DMS79 treated with DMSO at 0.1 percent for 48 hours (cell line): Measurements from ENCODE around the gene IFFO2.
A peak's percentile ranks its signal among the peaks of the same experiment; 100 is the strongest.

Experiments used
- DNase-seq: peaks from one replicate; lab custom pipeline; 2025; lab: John Stamatoyannopoulos, UW

IFFO2 gene

DNA sequence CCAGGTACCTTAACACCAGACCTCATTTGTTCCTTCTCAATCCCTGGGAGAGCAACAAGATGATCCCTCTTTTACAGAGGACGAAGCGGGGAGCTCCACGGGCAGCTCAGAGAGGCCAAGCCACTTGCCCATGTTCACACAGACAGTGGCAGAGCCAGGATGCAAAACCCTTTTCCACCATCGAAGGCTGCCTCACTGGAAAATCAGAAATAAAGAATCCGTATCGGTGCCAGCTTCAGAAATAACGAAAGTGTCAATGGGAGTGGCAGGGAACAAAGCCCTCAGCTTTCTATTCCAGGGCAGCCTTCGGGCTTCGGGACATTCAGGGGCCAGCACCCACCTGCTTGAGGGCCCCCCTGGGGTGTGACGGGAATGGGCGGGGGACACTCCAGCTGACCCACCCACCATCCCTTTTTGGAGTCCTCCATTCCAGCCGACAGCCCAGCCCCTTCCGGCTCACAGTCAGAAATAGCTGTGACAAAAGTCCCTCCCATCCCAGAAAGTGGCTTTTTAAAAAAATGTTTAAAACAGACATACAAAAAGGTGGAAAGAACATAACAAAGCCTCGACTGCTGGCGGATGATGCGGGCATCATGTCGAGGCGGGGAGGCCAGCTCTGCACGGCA is 6.0 kb downstream of the IFFO2 start:
- DNase-seq, result no peak

DNA sequence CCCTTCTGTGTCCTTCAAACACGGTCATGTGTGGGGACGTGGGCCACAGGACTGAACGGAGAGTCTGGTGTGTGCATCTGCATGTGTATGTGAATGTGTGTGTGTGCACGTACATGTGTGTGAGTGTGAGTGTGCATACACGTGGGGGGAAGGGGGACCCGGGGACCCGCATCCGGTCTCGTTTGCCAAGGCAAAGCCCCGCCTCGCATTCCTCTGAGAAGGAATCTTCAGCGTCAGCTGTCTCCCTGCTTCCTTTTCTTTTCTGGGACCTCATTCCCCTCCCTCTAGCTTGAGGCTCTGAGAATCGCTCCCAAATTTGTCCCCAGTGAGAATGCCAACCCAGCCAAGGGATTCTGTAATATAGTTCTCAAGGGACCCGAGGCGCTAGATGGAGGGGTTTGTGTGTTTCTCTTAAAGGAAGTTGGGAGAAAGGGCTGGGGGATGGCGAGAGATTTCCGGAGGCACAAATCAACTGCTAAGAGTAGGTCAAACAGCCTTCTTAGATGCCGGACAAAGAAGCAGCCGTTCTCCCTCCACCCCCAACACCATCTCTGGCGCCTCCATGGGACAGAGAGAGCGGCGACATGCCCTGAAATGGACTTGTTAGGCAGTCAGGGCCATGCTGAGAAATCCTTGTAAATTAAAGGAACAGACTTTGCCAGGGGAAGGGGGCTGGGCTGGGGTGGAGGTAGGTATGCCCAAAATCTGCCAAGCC is 6.6 kb downstream of the IFFO2 start:
- DNase-seq, result no peak

DNA sequence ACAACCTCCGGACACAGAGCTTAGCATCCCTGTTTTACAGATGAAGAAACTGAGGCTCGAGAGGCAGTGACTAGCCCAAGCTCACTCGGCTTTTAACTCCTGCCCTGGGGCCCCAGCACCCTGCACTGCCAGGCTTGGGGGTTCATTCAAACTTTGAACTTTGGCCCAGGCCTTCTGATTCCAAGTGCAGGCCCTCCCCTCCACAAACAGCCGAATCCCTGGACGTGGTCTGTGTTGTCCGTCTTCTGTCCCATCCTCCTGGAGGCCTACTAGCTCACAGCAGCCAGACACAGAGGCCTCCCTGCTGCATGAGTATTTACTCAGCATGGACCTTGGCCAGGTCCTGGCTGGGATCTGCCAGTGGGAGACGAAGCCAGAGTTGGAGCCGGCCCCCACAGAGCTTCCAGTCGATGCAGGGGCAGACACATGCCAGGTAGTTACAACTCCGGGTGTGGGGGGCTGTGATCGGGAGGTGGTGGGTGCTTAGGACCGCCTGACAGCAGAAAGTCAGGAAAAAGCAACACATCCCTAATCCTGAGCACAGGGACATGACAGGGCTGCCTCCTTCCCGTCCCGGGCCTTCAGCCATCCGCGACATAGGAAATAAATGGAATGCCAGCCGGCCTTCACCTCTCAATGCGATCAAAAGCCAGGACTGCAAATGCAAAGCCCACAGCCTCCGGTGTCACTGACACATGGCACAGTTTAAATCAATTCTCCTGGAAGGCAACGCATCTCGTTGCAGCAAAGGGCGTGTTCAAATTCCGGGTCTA is 7.4 kb downstream of the IFFO2 start:
- DNase-seq, result no peak

DNA sequence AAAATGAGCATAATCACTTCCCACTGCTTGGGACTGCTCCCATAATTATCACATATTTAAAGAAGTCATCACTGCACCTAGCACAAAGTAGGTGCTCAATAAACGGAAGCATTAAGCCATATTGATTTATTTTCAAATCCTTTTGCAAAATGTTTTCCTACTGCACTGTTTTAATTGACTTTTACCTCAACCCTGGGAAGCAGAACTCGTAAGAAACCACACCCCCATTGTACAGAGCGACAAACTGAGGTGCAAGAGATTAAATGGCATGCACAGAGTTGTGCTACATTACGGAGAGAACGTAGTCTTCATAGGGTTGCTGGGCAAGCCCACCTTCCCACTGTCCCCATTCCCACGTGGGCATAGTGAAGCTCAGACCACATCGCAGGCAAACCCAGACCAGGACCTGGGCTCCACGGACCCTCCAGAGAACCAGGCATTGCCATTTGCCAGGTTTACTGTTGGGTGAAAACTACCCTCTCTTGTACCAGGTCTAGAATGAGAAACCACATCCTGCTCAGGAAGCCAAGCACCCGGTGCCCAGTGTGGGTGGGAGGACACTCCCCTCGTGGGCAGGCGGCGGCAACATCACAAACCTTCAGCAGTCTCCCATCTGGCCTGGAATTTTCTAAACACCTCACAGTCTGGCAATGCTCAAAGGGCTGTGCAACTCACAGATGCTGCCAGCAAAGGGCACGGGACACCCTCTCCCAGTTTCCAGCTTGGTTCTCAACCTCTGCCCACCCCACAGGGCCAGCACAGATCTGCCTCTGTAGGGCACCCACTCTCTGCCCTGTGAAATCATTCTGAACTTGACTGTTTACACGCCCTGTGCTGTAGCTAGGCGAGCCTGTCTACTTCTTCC is 8.2 kb downstream of the IFFO2 start:
- DNase-seq, result no peak

DNA sequence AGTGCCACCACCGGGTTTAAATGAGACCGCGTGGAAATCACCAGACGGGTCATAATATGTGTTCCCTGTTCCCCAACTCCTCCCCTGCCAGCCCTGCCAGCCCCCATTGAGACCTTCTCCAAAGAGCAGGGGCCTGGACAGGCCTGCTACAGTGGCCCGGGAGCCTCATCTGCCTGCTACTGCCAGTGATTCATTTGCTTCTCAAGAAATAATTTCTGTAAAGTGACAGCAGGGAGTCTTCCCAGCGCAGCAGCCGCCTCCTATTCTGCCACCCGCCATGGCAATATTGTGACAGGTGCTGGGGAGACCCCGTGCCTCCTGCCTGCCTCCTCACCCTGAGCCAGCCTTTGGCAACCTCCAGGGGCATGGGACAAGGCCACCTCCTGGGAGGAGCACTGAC is 8.9 kb downstream of the IFFO2 start:
- no peak for DNase-seq

DNA sequence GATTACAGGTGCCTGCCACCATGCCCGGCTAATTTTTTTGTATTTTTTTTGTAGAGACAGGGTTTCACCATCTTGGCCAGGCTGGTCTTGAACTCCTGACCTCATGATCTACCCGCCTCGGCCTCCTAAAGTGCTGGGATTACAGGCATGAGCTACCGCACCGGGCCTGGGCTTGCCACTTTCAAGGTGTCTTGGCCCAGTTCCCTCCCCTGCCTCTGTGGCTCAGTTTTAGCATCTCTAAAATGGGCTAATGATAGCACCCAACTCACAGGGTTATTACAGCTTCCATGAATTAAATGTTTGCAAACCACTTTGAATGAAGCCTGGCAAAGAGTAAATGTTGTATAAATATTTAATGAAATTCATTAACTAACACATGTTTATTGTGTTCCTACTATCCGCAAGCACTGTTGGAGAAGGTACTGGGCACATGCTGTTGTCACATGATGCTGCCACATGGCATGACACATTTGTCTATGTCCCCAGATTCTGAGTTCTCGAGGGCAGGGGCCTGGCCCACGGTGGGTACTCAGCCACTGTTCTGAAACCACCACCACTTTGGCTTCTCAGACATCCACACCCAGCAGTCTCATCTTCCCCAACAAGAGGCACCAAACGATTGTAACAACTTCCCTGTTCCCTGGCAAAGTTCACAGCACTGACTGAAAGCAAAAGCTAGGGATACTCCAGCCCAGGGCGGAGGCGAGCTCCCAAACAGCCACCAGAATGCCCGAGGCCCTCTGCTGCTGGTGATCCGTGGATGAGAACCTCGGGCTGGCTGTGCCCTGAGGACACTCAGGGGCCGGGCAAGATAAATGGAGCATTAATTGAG is 9.7 kb downstream of the IFFO2 start:
- DNase-seq, result peak; percentile 40

GRCh38 chr1:18945401-18945849 is 11.1 kb downstream of the IFFO2 start:
- no peak for DNase-seq

DNA sequence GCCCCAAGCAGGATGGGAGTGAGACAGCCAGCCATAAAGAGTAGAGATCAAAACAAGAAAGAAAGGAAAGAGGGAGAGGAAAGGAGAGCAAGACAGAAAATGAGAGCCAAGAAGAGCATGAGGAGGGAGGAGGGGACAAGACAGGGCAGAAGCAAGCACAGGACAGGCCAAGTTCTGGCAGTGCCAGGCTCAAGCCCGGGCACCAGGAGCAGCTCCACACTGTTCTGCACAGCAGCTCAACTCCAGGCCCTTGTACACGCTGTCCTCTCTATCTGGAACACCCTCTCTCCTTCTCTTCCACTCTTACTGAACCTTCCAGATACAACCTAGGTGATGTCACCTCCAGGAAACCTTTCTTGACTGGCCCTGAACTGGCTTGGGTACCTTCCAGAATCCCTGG is 11.7 kb downstream of the IFFO2 start:
- DNase-seq, result no peak

DNA sequence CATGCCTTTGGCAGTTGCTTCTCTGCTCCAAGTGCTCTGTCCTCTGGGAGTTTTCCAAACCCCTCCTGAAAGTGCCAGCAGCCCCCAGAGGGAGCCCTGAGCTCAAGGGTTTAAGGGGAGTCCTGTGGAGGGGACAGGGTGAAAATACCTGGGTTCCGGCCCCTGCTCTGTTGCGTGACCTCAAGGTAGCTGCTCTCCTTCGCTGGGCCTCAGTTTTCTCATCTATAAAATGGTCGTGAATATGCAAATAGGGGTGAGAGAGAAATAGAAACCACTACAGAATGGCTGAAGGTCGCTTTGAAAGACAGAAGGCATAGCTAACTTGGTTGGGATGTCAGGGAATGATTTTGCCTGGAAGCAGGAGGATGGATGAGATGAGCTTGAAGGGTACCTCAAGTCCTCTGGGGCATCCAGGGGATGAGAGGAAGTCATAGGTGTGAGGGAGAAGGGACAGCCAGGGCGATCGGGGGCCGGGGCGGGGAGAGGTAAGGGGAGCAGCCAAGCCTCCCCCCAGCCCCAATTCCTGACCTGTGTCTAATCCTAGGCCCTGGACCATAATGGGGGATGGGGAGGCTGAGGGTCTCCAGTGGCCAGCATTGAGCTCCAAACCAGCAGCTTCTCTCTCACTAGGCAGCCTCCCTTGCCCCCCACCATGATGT is 12.4 kb downstream of the IFFO2 start:
- DNase-seq, result no peak

DNA sequence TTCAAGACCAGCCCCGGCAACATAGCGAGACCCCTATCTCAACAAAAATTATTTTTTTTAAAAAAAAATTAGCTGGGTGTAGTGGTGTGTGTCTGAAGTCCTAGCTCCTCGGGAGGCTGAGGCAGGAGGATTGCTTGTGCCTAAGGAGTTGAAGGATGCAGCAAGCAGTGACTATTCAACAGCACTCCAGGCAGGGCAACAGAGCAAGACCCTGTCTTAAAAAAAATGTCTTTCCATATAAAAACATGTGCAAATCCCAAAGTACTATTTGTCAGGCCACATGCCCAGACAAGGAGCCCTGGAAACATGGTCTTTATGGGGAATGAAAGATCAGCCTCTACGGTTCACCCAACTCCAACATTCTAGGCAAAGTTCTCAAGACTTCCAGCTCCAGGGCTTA is 13.3 kb downstream of the IFFO2 start:
- no peak for DNase-seq

DNA sequence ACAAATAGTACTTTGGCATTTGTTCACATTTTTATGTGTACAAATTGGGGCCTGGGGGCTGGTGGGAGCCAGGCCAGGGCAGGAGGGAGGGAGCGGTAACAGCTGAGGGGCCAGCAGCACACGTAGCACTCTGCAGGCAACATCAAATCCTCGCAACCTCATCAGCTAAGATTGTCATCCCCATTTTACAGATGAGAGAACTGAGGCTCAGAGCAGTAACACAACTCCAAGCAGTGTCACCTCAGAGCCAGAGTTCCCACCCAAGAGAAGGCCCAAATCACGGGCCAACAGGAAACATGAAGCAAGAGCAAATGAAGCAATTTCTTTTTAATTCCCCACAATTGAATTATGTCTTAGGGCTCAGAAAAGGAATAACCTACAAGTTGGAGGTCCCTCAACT is 14.1 kb downstream of the IFFO2 start:
- no peak for DNase-seq

GRCh38 chr1:18941221-18942141 is 15.0 kb downstream of the IFFO2 start:
- no peak for DNase-seq

- DNase-seq, result no peak
Measured at GRCh38 chr1:18940303-18941020, 16.0 kb downstream of the IFFO2 start.

DNA sequence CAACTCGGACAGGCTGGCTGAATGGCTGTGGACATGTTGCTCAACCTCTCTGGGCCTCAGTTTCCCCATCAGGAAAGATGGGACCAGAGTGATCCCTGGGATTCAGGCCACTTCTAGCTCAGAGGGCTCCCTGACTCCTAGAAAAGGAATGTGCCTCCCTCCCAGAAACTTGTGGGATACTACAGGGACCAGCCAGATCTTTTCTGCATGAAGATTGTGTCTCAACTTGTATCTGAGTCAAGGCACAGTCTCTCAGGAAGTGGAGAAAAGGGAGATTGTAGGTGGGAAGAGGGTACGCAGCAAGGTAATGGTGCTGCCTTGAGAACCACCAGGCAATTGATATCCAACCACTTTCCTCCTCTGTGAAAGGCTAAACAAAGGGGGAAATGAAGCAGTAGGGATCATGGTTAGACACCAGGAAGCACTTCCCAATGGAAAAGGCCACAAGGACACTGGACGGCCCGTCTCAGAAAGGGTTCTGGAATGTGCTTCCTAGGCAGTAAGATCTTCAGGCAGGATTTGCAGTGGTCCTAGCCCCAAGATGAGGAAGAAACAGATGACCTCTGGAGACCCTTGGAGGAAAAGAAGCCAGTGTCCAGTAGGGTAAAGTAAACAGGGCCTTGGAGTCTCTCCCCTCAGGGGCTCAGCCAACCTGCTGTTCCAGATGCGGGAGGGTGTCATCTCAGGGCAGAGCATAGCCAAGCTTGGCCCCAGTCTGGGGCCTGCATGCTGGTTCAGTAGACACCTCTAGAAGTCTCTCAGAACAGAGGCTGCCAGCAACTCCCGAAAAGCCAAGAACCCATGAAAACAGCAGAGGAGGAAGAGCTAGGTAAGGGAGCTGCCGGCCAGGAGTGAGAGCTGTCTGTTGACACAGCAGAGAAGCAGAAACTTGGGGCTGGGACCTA is 16.8 kb downstream of the IFFO2 start:
- no peak for DNase-seq

DNA sequence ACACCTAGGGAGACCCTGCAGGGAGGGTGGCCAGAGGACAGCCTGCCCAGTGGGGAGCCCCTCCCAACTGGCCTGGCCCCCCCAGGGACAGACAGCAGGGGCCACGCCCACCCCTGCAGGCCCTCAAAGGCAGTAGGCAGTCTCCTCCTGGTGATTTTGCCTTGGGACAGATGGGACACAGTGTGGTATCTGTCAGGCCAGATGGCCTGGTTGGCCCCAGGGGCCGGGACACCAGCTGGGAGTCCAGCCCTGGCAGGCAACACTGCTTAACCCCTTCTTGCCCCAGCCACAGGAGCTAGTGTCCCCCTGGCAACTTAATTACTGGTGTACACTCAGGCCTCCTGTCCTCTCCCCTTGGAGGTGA is 17.8 kb downstream of the IFFO2 start:
- DNase-seq, result no peak

DNA sequence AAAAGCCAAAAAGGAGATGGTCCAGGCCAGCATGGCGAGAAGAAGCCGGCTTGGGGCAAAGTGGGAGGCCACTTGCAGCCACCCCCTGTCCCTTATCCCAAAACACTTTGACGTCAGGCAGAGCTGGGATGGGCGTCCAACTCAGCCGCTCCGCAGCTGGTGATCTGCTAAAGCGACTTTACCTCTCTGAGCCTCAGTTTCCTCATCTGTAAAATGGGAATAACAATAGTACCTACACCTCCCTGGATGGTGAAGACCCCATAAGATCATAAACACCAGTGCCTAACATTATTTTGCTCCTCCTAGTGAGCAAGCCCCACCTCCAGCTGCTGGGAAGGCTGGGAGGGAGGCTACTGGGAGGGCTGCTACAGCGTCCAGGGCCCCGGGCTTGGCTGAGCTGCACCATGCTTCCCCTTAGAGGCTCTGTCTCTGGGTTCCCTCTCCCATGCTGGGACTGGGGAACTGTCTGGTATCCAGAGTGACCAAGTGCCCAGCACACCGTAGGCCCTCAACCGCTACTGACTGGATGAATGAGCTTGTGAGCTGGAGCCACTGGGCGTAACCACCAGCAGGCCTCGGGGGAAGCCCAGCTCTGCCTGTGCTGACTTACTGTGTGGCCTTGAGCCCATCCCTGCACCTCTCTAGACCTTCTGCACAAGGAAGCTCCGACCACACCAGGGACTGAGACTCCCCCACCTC is 18.3 kb downstream of the IFFO2 start:
- no peak for DNase-seq

- DNase-seq, result no peak
Measured at GRCh38 chr1:18937539-18937938, 18.9 kb downstream of the IFFO2 start.
